Adrenal gland (tissue), 19 donors: ENCODE measurements around the gene WIZ. TPM values are rescaled to one million over a fixed set of nuclear protein-coding genes. Genes with fewer than 3 reads are reported as not detected.

Experiments used
- DNase-seq, 7 donors: peaks; one replicate each; pipeline ENCODE4 v3.0.0-alpha.2; 2019 to 2020
- H3K27ac ChIP-seq, 5 donors: fragments of 200-600 bp; sonication (generic) in 4 of 5; 1 replicate in 3 of 5; 2 replicates in 2 of 5; pipeline versions ENCODE4 v1.5.1 to v1.8.0; 2016 to 2020; ENCODE audit warnings: mild to moderate bottlenecking in 1 of 5
- H3K27me3 ChIP-seq: fragments of 200-600 bp; 2 replicates; pipeline ENCODE4 v1.8.0; 2021
- H3K36me3 ChIP-seq, 2 donors: fragments of 200-600 bp; replicated peaks in 1 of 2; 1 replicate in 1 of 2; 2 replicates in 1 of 2; pipeline versions ENCODE4 v1.5.1 to v1.8.0; 2018 to 2022
- H3K4me1 ChIP-seq, 2 donors: fragments of 200-600 bp; replicated peaks in 1 of 2; 1 replicate in 1 of 2; 2 replicates in 1 of 2; pipeline versions ENCODE4 v1.5.1 to v1.8.0; 2018 to 2021
- H3K4me3 ChIP-seq, 4 donors: fragments of 200-600 bp; sonication (generic) in 3 of 4; one replicate each; pipeline ENCODE4 v1.5.1; 2016 to 2018
- H3K9me3 ChIP-seq, 3 donors: fragments of 200-600 bp; sonication (generic) in 1 of 3; replicated peaks in 1 of 3; 1 replicate in 2 of 3; 2 replicates in 1 of 3; pipeline versions ENCODE4 v1.5.1 to v1.8.0; 2016 to 2021
- POLR2A ChIP-seq, 2 donors: fragments of 450-650 bp; IDR thresholded peaks; one replicate each; pipeline ENCODE4 v1.6.1; 2017; ENCODE audit warnings: antibody characterized with exemption in 2 of 2, mild to moderate bottlenecking in 2 of 2, moderate library complexity in 1 of 2
- WGBS, 4 donors: extraction: QIAGEN DNeasy Blood & Tissue Kit in 2 of 4; methylation state at CpG; one replicate each; pipeline versions ENCODE4 v1.1.5 to v1.1.7; 2013 to 2017; 5-methylcytosine and 5-hydroxymethylcytosine counted together
- intact Hi-C, 2 donors: fragments of 100-400 bp; cut with DNase I; formaldehyde crosslinking; loops; one replicate each; pipeline versions ENCODE4 v1.14.1 to v1.15.0; 2022 to 2023
- long read RNA-seq, 10 donors: library from polyadenylated mRNA in 3 of 10; unstranded in 2 of 10; stranded (forward) in 1 of 10; transcript quantifications; one replicate each; pipeline ENCODE4 v2.0.0 and lab custom pipeline, GENCODE V29; 2021 to 2026
- polyA plus RNA-seq, 3 donors: library from polyadenylated mRNA; stranded (reverse); fragments of 200-250 nt in 2 of 3; fragments of 350-450 nt in 1 of 3; fragmentation: Illumina TruSeq in 1 of 3; extraction: RNeasy Lipid Tissue Mini Kit (QIAGEN cat#74804) in 1 of 3; gene quantifications; one replicate each; pipeline ENCODE4 v1.2.3, GENCODE V29; 2013 to 2014
- total RNA-seq, 9 donors: library from RNA; depleted of rRNA in 4 of 9; stranded (reverse); fragments of >200 nt in 4 of 9; fragments of 120-200 nt in 1 of 9; fragmentation: NEBNext Ultra II Directional in 1 of 9; extraction: Animal tissue kit (Norgen Biotek cat#: 25700) in 1 of 9; gene quantifications; one replicate each; pipeline versions ENCODE4 v1.1.0 to v1.2.4, GENCODE V29; 2013 to 2023
- TF ChIP-seq, protein P1 (sequence below), 6 experiments: fragments of 450-650 bp in 4 of 6; fragments of 200-600 bp in 2 of 6; sonication (generic) in 1 of 6; IDR thresholded peaks; 1 replicate in 5 of 6; 2 replicates in 1 of 6; pipeline versions ENCODE4 v1.5.1 to v1.8.0; 2016 to 2021; ENCODE audit warnings: antibody characterized with exemption in 6 of 6, mild to moderate bottlenecking in 2 of 6, moderate library complexity in 1 of 6
- donor health status: healthy with polysubstance abuse.
- donor health status: Bipolar disorder and iron deficiency.
- donor health status: DM: yes; HTN: yes; CAD: no.
- donor health status: DM: no; HTN: no; CAD: no.
- donor health status: DM: no; HTN: no; CAD: no.
- donor health status: DM: yes; HTN: yes; CAD: no.

Gene WIZ, protein sequence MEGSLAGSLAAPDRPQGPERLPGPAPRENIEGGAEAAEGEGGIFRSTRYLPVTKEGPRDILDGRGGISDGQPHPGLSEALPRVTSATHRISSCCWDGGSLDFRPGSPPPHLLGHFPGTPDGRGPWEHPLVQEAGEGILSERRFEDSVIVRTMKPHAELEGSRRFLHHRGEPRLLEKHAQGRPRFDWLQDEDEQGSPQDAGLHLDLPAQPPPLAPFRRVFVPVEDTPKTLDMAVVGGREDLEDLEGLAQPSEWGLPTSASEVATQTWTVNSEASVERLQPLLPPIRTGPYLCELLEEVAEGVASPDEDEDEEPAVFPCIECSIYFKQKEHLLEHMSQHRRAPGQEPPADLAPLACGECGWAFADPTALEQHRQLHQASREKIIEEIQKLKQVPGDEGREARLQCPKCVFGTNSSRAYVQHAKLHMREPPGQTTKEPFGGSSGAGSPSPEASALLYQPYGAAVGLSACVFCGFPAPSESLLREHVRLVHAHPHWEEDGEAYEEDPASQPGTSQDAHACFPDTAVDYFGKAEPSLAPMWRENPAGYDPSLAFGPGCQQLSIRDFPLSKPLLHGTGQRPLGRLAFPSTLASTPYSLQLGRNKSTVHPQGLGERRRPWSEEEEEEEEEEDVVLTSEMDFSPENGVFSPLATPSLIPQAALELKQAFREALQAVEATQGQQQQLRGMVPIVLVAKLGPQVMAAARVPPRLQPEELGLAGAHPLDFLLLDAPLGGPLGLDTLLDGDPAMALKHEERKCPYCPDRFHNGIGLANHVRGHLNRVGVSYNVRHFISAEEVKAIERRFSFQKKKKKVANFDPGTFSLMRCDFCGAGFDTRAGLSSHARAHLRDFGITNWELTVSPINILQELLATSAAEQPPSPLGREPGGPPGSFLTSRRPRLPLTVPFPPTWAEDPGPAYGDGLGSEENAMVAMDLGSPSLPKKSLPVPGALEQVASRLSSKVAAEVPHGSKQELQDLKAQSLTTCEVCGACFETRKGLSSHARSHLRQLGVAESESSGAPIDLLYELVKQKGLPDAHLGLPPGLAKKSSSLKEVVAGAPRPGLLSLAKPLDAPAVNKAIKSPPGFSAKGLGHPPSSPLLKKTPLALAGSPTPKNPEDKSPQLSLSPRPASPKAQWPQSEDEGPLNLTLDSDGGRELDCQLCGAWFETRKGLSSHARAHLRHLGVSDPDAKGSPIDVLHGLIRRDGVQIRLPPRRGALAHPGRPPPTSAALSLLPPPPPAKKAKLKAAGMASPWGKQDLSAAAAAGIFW (N-terminal part only)
- total RNA-seq (10 to 100 TPM in 8 of 9 donors, 1 to 10 TPM in 1; 5.7 to 49.2 (median 32.8) TPM), polyA plus RNA-seq (10 to 100 TPM in 2 of 3 donors, 1 to 10 TPM in 1; 7.9 to 48.1 (median 28.3) TPM)
- long read RNA-seq, donor 1, partial matches to known transcripts: 0 of 1 reads
- long read RNA-seq, donor 1, other reads (novel, unspliced or antisense): 0 of 1 reads
- long read RNA-seq, donor 2, partial matches to known transcripts: 0 of 1 reads
- long read RNA-seq, donor 2, other reads (novel, unspliced or antisense): 0 of 1 reads
- long read RNA-seq, donor 3, partial matches to known transcripts: 0 of 1 reads
- long read RNA-seq, donor 3, other reads (novel, unspliced or antisense): 0 of 1 reads
- long read RNA-seq, donor 4, partial matches to known transcripts: 4 of 5 reads
- long read RNA-seq, donor 4, other reads (novel, unspliced or antisense): 1 of 5 reads
- long read RNA-seq, donor 5, full-length matches to known transcripts: 4 of 23 reads
- long read RNA-seq, donor 5, partial matches to known transcripts: 12 of 23 reads
- long read RNA-seq, donor 5, other reads (novel, unspliced or antisense): 7 of 23 reads
- long read RNA-seq, donor 6, partial matches to known transcripts: 0 of 3 reads
- long read RNA-seq, donor 6, other reads (novel, unspliced or antisense): 3 of 3 reads
- long read RNA-seq, donor 7, partial matches to known transcripts: 5 of 5 reads
- long read RNA-seq, donor 7, other reads (novel, unspliced or antisense): 0 of 5 reads
- long read RNA-seq, donor 8, full-length matches to known transcripts: 1 of 1 reads
- long read RNA-seq, donor 8, partial matches to known transcripts: 0 of 1 reads
- long read RNA-seq, donor 8, other reads (novel, unspliced or antisense): 0 of 1 reads
- long read RNA-seq, donor 9: 0 reads
- long read RNA-seq, donor 10: 0 reads

DNA sequence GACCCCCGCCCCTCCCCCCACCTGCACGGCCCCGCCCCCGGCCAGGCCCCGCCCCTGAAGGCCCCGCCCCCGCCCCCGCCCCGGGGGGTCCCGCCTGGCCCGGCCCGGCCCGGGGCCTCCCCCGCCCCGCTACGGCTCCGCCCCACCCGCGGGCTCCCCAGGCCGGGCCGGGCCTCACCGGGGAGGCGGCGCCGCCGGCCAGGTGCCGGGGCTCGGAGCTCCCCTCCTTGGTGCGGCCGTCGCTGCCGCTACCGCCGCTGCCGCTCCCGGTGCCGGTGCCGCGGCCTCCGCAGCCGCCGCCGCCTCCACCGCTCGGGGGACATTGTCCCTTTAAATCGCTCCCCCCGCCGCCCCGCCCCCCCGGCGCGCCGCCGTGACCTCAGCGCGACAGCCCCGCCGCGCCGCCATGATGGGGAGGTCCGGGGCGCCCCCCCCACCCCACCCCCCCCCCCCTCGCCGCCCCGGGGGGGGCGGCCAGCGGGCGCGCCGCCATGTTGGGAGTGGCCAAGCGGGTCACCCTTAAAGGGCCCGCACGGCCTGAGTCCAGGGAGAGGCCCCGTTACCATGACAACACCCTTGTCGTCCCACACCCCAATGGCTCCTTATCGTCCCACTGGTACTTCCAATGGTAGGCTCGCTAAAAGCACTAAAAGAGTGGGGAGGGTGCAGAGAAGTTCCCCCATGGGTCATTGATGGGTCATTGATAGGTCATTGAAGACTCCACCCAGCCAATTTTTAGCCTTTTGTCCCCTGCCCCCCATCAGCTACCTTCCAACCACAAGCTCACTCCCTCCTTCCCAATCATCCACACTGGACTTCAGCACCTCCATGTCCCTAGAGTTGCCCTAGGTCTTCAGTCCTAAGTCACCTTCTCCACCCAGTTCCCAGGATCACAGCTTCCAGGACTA, at the start of gene WIZ:
TSS of gene WIZ (minus strand) at position 337 of the 908 bp plus-strand sequence. CDS start 1,649 bp downstream, outside the sequence.
- 2 to 43% (median 10%) methylated on average over 1 to 72 of the region's 77 CpGs for WGBS, 4 donors
- intact Hi-C loops: loop anchor here (5.0 to 10.0 kb wide), 2 partner anchors 105 to 107 kb away; no protein-coding TSS in a partner anchor

DNA sequence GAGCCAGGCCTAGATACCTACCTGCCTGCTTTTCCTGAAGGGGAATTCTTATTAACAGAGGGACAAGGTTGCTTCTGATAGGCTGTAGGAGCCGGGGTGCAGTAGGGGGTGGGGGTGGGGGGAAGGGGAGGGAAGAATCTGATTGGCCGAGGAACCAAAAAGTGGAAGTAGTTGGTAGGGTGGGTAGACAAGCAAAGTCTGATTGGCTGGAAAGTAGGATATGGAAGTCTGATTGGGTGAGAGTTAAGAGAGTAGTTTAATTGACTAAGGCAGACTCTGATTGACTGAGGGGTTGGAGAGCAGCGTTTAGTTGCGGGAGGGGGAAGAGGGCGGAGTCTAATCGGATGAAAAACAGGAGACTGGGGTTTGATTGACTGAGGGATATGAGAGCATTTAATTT, 49.2 kb upstream of the WIZ start:
- 48 to 68% (median 60%) methylated on average over 6 of the region's 6 CpGs for WGBS, 4 donors
- Histone ChIP-seq H3K27me3 (no peaks in the 10 kb centered on the region), H3K4me1 (no peaks in the 10 kb centered on the region), H3K36me3 (no peaks in the 10 kb centered on the region), H3K4me3 (no peak overlapping the region), H3K9me3 (no peaks in the 10 kb centered on the region), H3K27ac (no peak overlapping the region)
- intact Hi-C loops: no loop called here
- TF ChIP-seq POLR2A (IDR thresholded peaks at IDR 0.05): no peak
- TF ChIP-seq, protein P1, sequence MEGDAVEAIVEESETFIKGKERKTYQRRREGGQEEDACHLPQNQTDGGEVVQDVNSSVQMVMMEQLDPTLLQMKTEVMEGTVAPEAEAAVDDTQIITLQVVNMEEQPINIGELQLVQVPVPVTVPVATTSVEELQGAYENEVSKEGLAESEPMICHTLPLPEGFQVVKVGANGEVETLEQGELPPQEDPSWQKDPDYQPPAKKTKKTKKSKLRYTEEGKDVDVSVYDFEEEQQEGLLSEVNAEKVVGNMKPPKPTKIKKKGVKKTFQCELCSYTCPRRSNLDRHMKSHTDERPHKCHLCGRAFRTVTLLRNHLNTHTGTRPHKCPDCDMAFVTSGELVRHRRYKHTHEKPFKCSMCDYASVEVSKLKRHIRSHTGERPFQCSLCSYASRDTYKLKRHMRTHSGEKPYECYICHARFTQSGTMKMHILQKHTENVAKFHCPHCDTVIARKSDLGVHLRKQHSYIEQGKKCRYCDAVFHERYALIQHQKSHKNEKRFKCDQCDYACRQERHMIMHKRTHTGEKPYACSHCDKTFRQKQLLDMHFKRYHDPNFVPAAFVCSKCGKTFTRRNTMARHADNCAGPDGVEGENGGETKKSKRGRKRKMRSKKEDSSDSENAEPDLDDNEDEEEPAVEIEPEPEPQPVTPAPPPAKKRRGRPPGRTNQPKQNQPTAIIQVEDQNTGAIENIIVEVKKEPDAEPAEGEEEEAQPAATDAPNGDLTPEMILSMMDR (IDR thresholded peaks at IDR 0.05): no peak
- DNase-seq: no peak

More for the DNA sequence above, at the start of gene WIZ:
- peak; percentile 87 to 93 (median 91) for DNase-seq
- Histone ChIP-seq H3K27me3 (no peaks in the 10 kb centered on the region), H3K4me1 (peaks cover 7 to 10% of the 10 kb centered on the region in 2 donors), H3K36me3 (no peaks in the 10 kb centered on the region), H3K4me3 (peak within 1 kb of the TSS in 3 of 4 donors; percentile 10 to 93 (median 62)), H3K27ac (peak within 1 kb of the TSS in 4 of 5 donors; percentile 64 to 96 (median 68)), H3K9me3 (no peaks in the 10 kb centered on the region)
- no peak for TF ChIP-seq POLR2A (IDR thresholded peaks at IDR 0.05)
- TF ChIP-seq, protein P1 (IDR thresholded peaks at IDR 0.05): no peak
